NCI-H1105 treated with DMSO at 0.1 percent for 48 hours (cell line): ENCODE measurements around the gene METRNL.
"Not testable (repeated sequence)": the region's sequence is repeated elsewhere in the genome, so short reads cannot be mapped to it uniquely, and the experiment has no call there.

ENCODE experiments used
- DNase-seq: peaks from one replicate; lab custom pipeline; 2025; lab: John Stamatoyannopoulos, UW

Gene METRNL

GRCh38 chr17:83108709-83109108 lies 29.3 kb downstream of the METRNL start:
- no peak for DNase-seq

GRCh38 chr17:83109386-83109785 lies 30.0 kb downstream of the METRNL start:
- DNase-seq = no peak

GRCh38 chr17:83109793-83110645 lies 30.6 kb downstream of the METRNL start:
- peak; percentile 71 for DNase-seq

- DNase-seq = no peak
Measured at GRCh38 chr17:83110735-83111134, 31.3 kb downstream of the METRNL start.

GRCh38 chr17:83111516-83112282 lies 32.3 kb downstream of the METRNL start:
- DNase-seq = no peak

- no peak for DNase-seq
Measured at GRCh38 chr17:83113381-83113780, 34.0 kb downstream of the METRNL start.

- no peak for DNase-seq
Measured at GRCh38 chr17:83113792-83114191, 34.4 kb downstream of the METRNL start.

GRCh38 chr17:83114706-83115105 lies 35.3 kb downstream of the METRNL start:
- no peak for DNase-seq

GRCh38 chr17:83115202-83115651 lies 35.8 kb downstream of the METRNL start:
- no peak for DNase-seq

- DNase-seq = no peak
Measured at GRCh38 chr17:83115832-83116231, 36.4 kb downstream of the METRNL start.

- DNase-seq = no peak
Measured at GRCh38 chr17:83116311-83116771, 36.9 kb downstream of the METRNL start.

GRCh38 chr17:83116783-83117555 lies 37.6 kb downstream of the METRNL start:
- no peak for DNase-seq

- no peak for DNase-seq
Measured at GRCh38 chr17:83117583-83117982, 38.2 kb downstream of the METRNL start.

GRCh38 chr17:83118071-83118841 lies 38.8 kb downstream of the METRNL start:
- DNase-seq = no peak

- no peak for DNase-seq
Measured at GRCh38 chr17:83119987-83120864, 40.8 kb downstream of the METRNL start.

- not testable (repeated sequence) for DNase-seq
Measured at GRCh38 chr17:83121473-83121872, 42.1 kb downstream of the METRNL start.

- DNase-seq = no peak
Measured at GRCh38 chr17:83121921-83122820, 42.8 kb downstream of the METRNL start.

GRCh38 chr17:83122834-83123233 lies 43.4 kb downstream of the METRNL start:
- DNase-seq = no peak
